ENCODE measurements around the gene MAGI1. TPM values are rescaled to one million over a fixed set of nuclear protein-coding genes. Genes with fewer than 3 reads are reported as not detected.

Gene MAGI1
- total RNA-seq, 1 experiment from 2014 or later: 58.2 TPM

GRCh38 chr3:65559643-65560042, 479.1 kb downstream of the MAGI1 start:
- no peak for ATAC-seq
- no peaks in the 10 kb centered on the region for H3K27me3 Mint-ChIP-seq (ENCODE audit: low read depth)
- H3K9me3 Mint-ChIP-seq: no peaks in the 10 kb centered on the region
- TF ChIP-seq ZNF219 (CRISPR knock-in tag; IDR thresholded peaks at IDR 0.05; ENCODE audit: borderline replicate concordance) (no peak), GTF2I (CRISPR knock-in tag; conservative IDR thresholded peaks at IDR 0.05) (peak; percentile 87), CBFB (CRISPR knock-in tag; IDR thresholded peaks at IDR 0.05; ENCODE audit: low read depth) (no peak), ZNF121 (CRISPR knock-in tag; IDR thresholded peaks at IDR 0.05) (peak; percentile 99)
- TF ChIP-seq, protein P1, sequence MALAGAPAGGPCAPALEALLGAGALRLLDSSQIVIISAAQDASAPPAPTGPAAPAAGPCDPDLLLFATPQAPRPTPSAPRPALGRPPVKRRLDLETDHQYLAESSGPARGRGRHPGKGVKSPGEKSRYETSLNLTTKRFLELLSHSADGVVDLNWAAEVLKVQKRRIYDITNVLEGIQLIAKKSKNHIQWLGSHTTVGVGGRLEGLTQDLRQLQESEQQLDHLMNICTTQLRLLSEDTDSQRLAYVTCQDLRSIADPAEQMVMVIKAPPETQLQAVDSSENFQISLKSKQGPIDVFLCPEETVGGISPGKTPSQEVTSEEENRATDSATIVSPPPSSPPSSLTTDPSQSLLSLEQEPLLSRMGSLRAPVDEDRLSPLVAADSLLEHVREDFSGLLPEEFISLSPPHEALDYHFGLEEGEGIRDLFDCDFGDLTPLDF (CRISPR knock-in tag; IDR thresholded peaks at IDR 0.05): no peak
- TF ChIP-seq, protein P2, sequence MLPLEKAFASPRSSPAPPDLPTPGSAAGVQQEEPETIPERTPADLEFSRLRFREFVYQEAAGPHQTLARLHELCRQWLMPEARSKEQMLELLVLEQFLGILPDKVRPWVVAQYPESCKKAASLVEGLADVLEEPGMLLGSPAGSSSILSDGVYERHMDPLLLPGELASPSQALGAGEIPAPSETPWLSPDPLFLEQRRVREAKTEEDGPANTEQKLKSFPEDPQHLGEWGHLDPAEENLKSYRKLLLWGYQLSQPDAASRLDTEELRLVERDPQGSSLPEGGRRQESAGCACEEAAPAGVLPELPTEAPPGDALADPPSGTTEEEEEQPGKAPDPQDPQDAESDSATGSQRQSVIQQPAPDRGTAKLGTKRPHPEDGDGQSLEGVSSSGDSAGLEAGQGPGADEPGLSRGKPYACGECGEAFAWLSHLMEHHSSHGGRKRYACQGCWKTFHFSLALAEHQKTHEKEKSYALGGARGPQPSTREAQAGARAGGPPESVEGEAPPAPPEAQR (CRISPR knock-in tag; IDR thresholded peaks at IDR 0.05): no peak
- TF ChIP-seq, protein P3, sequence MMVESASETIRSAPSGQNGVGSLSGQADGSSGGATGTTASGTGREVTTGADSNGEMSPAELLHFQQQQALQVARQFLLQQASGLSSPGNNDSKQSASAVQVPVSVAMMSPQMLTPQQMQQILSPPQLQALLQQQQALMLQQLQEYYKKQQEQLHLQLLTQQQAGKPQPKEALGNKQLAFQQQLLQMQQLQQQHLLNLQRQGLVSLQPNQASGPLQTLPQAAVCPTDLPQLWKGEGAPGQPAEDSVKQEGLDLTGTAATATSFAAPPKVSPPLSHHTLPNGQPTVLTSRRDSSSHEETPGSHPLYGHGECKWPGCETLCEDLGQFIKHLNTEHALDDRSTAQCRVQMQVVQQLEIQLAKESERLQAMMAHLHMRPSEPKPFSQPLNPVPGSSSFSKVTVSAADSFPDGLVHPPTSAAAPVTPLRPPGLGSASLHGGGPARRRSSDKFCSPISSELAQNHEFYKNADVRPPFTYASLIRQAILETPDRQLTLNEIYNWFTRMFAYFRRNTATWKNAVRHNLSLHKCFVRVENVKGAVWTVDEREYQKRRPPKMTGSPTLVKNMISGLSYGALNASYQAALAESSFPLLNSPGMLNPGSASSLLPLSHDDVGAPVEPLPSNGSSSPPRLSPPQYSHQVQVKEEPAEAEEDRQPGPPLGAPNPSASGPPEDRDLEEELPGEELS (CRISPR knock-in tag; IDR thresholded peaks at IDR 0.05): no peak
- DNase-seq (ENCODE audit: low spot score): no peak
- H3K4me3 Mint-ChIP-seq: no peak overlapping the region
- ChIA-PET POLR2A (no interaction called here), CTCF (interaction anchor here (0.6 to 4.1 kb wide), 5 partner anchors 10 to 536 kb away, joined by 3 to 20 read pairs (median 6); no protein-coding TSS in a partner anchor)
- H3K27ac Mint-ChIP-seq: no peak overlapping the region
- H3K36me3 Mint-ChIP-seq: no peaks in the 10 kb centered on the region
- peaks cover 57% of the 10 kb centered on the region for H3K4me1 Mint-ChIP-seq

- H3K27ac Mint-ChIP-seq: no peak overlapping the region
- no peak for DNase-seq (ENCODE audit: low spot score)
- no peaks in the 10 kb centered on the region for H3K36me3 Mint-ChIP-seq
- H3K9me3 Mint-ChIP-seq: no peaks in the 10 kb centered on the region
- no peak for ATAC-seq
- CTCF ChIA-PET: interaction anchor here (4.1 kb wide), 1 partner anchor 11 kb away, joined by 20 read pairs; no protein-coding TSS in a partner anchor
- H3K4me1 Mint-ChIP-seq: peaks cover 57% of the 10 kb centered on the region
- POLR2A ChIA-PET: interaction anchor here (0.5 kb wide), 1 partner anchor 1528 kb away, joined by 3 read pairs; no protein-coding TSS in a partner anchor
- H3K4me3 Mint-ChIP-seq: no peak overlapping the region
- no peaks in the 10 kb centered on the region for H3K27me3 Mint-ChIP-seq (ENCODE audit: low read depth)
- TF ChIP-seq ZBTB21 (CRISPR knock-in tag; IDR thresholded peaks at IDR 0.05; ENCODE audit: borderline replicate concordance): no peak
- TF ChIP-seq ZNF317 (CRISPR knock-in tag; IDR thresholded peaks at IDR 0.05; ENCODE audit: borderline replicate concordance, low read depth): no peak
- TF ChIP-seq, protein P4, sequence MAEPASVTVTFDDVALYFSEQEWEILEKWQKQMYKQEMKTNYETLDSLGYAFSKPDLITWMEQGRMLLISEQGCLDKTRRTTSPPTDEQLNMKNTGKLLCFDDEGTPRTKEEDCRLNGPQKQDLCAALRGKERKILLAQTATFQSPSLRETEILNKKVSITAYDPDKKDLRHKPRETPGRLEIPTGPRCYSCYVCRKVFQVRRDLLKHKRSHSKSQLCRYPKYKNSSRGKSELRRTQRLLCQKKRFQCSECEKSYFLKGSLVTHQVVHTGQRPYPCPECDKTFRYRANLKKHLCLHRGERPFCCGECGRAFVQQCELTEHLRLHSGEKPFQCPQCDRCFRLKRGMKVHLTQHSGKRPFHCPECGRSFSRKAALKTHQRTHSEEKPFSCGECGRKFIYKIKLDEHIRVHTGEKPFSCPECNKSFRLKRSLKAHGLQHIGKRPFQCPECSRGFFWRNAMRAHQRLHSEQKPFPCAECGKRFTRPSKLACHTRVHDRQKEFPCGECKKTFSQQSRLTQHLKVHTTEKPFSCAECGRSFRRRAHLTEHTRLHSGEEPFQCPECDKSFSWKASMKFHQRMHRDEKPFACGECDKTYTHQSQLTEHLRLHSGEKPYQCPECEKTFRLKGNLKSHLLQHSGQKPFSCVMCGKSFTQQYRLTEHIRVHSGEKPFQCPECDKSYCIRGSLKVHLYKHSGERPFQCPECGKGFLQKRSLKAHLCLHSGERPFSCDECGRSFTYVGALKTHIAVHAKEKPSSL (CRISPR knock-in tag; conservative IDR thresholded peaks at IDR 0.05): no peak
- no peak for TF ChIP-seq ZNF281 (CRISPR knock-in tag; IDR thresholded peaks at IDR 0.05)
- no peak for TF ChIP-seq CBFB (CRISPR knock-in tag; IDR thresholded peaks at IDR 0.05; ENCODE audit: low read depth)
- TF ChIP-seq EMX1 (CRISPR knock-in tag; IDR thresholded peaks at IDR 0.05): no peak
- TF ChIP-seq TEAD4 (CRISPR knock-in tag; IDR thresholded peaks at IDR 0.05): no peak
- no peak for TF ChIP-seq NFATC4 (CRISPR knock-in tag; IDR thresholded peaks at IDR 0.05)
- TF ChIP-seq, protein P1 (CRISPR knock-in tag; IDR thresholded peaks at IDR 0.05): no peak
- no peak for TF ChIP-seq NR2C2 (CRISPR knock-in tag; IDR thresholded peaks at IDR 0.05)
- TF ChIP-seq ARID4B (CRISPR knock-in tag; IDR thresholded peaks at IDR 0.05; ENCODE audit: borderline replicate concordance): no peak
- TF ChIP-seq KAT7 (CRISPR knock-in tag; IDR thresholded peaks at IDR 0.05; ENCODE audit: borderline replicate concordance): no peak
- TF ChIP-seq JUN (CRISPR knock-in tag; IDR thresholded peaks at IDR 0.05): no peak
- no peak for TF ChIP-seq RORB (CRISPR knock-in tag; IDR thresholded peaks at IDR 0.05)
- no peak for TF ChIP-seq CREM (CRISPR knock-in tag; IDR thresholded peaks at IDR 0.05)
These were observed 479.9 kb downstream of the MAGI1 start for GRCh38 chr3:65558826-65559225.

Measured in WTC11 (cell line).